Omental fat pad (tissue), 4 donors: Measurements from ENCODE around the gene DMRTC2. TPM values are rescaled to one million over a fixed set of nuclear protein-coding genes. Genes with fewer than 3 reads are reported as not detected.

Experiments
- ATAC-seq: fragments of 150-250 bp; one replicate; pipeline ENCODE4 v1.9.1; 2016; ENCODE audit warnings: mild to moderate bottlenecking, moderate library complexity; ENCODE audit not compliant: low FRiP score
- DNase-seq: peaks from one replicate; pipeline ENCODE4 v3.0.0-alpha.2; 2019; ENCODE audit warnings: low spot score
- CTCF ChIP-seq, 3 donors: fragments of 450-650 bp; IDR thresholded peaks; one replicate each; pipeline ENCODE4 v1.5.1; 2016 to 2017; ENCODE audit warnings: antibody characterized with exemption in 3 of 3, mild to moderate bottlenecking in 3 of 3, moderate library complexity in 2 of 3
- total RNA-seq, 4 donors: library from RNA; depleted of rRNA; stranded (reverse); fragments of >200 nt; gene quantifications; one replicate each; pipeline ENCODE4 v1.1.0, GENCODE V29; 2016

Gene DMRTC2
- total RNA-seq, 4 donors from 2014 or later: not detected

GRCh38 chr19:41882568-41883462 is 38.0 kb downstream of the DMRTC2 start, which contains the start of gene ARHGEF1:
Gene ARHGEF1, plus strand, starts transcription at chr19:41883184. Its CDS starts 4,899 bp downstream, at chr19:41888083.
- ATAC-seq: peak; percentile 42
- TF ChIP-seq CTCF (IDR thresholded peaks at IDR 0.05): no peak
- no peak for DNase-seq

- no peak for ATAC-seq
These were observed 38.6 kb downstream of the DMRTC2 start for GRCh38 chr19:41883463-41883820.

GRCh38 chr19:41883821-41884733 is 39.2 kb downstream of the DMRTC2 start:
- peak; percentile 75 for DNase-seq
- no peak for TF ChIP-seq CTCF (IDR thresholded peaks at IDR 0.05)
- peak; percentile 94 for ATAC-seq

More at GRCh38 chr19:41883463-41883820, 38.6 kb downstream of the DMRTC2 start:
- no peak for DNase-seq
- TF ChIP-seq CTCF (IDR thresholded peaks at IDR 0.05): no peak

GRCh38 chr19:41886761-41887710 is 42.2 kb downstream of the DMRTC2 start:
- ATAC-seq (no peak), DNase-seq (no peak)
- no peak for TF ChIP-seq CTCF (IDR thresholded peaks at IDR 0.05)

GRCh38 chr19:41887711-41888382 is 43.0 kb downstream of the DMRTC2 start:
- no peak for TF ChIP-seq CTCF (IDR thresholded peaks at IDR 0.05)
- ATAC-seq: peak; percentile 11
- no peak for DNase-seq

- DNase-seq (no peak), ATAC-seq (no peak)
- no peak for TF ChIP-seq CTCF (IDR thresholded peaks at IDR 0.05)
These were observed 44.1 kb downstream of the DMRTC2 start for GRCh38 chr19:41888926-41889325.
